Stomach (tissue), 9 donors: ENCODE measurements around the gene IMMT. TPM values are rescaled to one million over a fixed set of nuclear protein-coding genes. Genes with fewer than 3 reads are reported as not detected.

Experiments used
- DNase-seq, 2 donors: peaks; one replicate each; pipeline versions ENCODE4 v3.0.0 to v3.0.0-alpha.2; 2013 to 2019
- H3K27ac ChIP-seq, 5 donors: fragments of 200-600 bp in 4 of 5; sonication (generic) in 4 of 5; one replicate each; pipeline ENCODE4 v1.5.1; 2013 to 2019; ENCODE audit warnings: mild to moderate bottlenecking in 1 of 5, moderate library complexity in 1 of 5
- H3K27me3 ChIP-seq, 3 donors: fragments of 200-600 bp; sonication (generic); one replicate each; pipeline ENCODE4 v1.5.1; 2017 to 2019; ENCODE audit warnings: mixed run types in 1 of 3
- H3K36me3 ChIP-seq, 4 donors: fragments of 200-600 bp; sonication (generic); 1 replicate in 3 of 4; 2 replicates in 1 of 4; pipeline ENCODE4 v1.5.1; 2016 to 2019
- H3K4me1 ChIP-seq, 4 donors: fragments of 200-600 bp; sonication (generic); one replicate each; pipeline ENCODE4 v1.5.1; 2016 to 2019
- H3K4me3 ChIP-seq, 4 donors: fragments of 200-600 bp; sonication (generic) in 3 of 4; one replicate each; pipeline ENCODE4 v1.5.1; 2016 to 2019; ENCODE audit warnings: mild to moderate bottlenecking in 1 of 4
- H3K9me3 ChIP-seq, 4 donors: fragments of 200-600 bp; sonication (generic); one replicate each; pipeline ENCODE4 v1.5.1; 2016 to 2019
- CTCF ChIP-seq, 7 experiments: fragments of 450-650 bp in 4 of 7; fragments of 200-600 bp in 3 of 7; sonication (generic) in 3 of 7; IDR thresholded peaks; one replicate each; pipeline ENCODE4 v1.5.1; 2016 to 2019; ENCODE audit warnings: antibody characterized with exemption in 7 of 7, control low read depth in 2 of 7, mild to moderate bottlenecking in 1 of 7
- EP300 ChIP-seq: sonication (generic); formaldehyde crosslinking; IDR thresholded peaks from one replicate; pipeline ENCODE4 v1.6.1; 2017; ENCODE audit warnings: antibody characterized with exemption
- POLR2A ChIP-seq, 4 donors: fragments of 450-650 bp; IDR thresholded peaks; one replicate each; pipeline ENCODE4 v1.6.1; 2016; ENCODE audit warnings: antibody characterized with exemption in 4 of 4, control low read depth in 2 of 4, mild to moderate bottlenecking in 1 of 4, moderate library complexity in 1 of 4
- POLR2AphosphoS5 ChIP-seq, 3 donors: sonication (generic); formaldehyde crosslinking; IDR thresholded peaks; one replicate each; pipeline ENCODE4 v1.6.1; 2016; ENCODE audit warnings: antibody characterized with exemption in 3 of 3
- whole genome bisulfite sequencing, 5 donors: extraction: QIAGEN DNeasy Blood & Tissue Kit in 3 of 5; methylation state at CpG; one replicate each; pipeline versions ENCODE4 v1.1.5 to v1.1.7; 2013 to 2018; 5-methylcytosine and 5-hydroxymethylcytosine counted together
- intact Hi-C: fragments of 100-400 bp; cut with DNase I; formaldehyde crosslinking; loops from one replicate; pipeline ENCODE4 v1.15.1; 2023; ENCODE audit warnings: low total_unique reads
- polyA plus RNA-seq, 3 donors: library from polyadenylated mRNA; stranded (reverse); fragments of 200-250 nt; gene quantifications; one replicate each; pipeline ENCODE4 v1.2.3, GENCODE V29; 2013
- total RNA-seq, 5 donors: library from RNA; depleted of rRNA; stranded (reverse); fragments of >200 nt; gene quantifications; one replicate each; pipeline versions ENCODE4 v1.1.0 to v1.2.3, GENCODE V29; 2014 to 2016
- donor health status: healthy with polysubstance abuse.
- donor health status: Bipolar disorder and iron deficiency.
- donor health status: healthy.

Gene IMMT
- total and polyA plus RNA-seq, 8 donors, result 30.1 to 94.5 (median 42.4) TPM

- TF ChIP-seq POLR2AphosphoS5 (IDR thresholded peaks at IDR 0.05) (no peak), POLR2A (IDR thresholded peaks at IDR 0.05) (no peak)
- H3K4me3 ChIP-seq, result no peak overlapping the region
- peak overlapping the region in 2 of 5 donors; percentile 51 to 64 for H3K27ac ChIP-seq
- H3K4me1 ChIP-seq, result peaks cover 21 to 58% (median 40%) of the 10 kb centered on the region in 4 donors
- peaks cover 18 to 71% (median 64%) of the 10 kb centered on the region in 4 donors for H3K36me3 ChIP-seq
- H3K9me3 ChIP-seq, result no peaks in the 10 kb centered on the region
- DNase-seq, result no peak
- intact Hi-C loops, result no loop called here
- WGBS, 5 donors, result 27 to 56% (median 32%) methylated on average over 2 of the region's 2 CpGs
- no peaks in the 10 kb centered on the region for H3K27me3 ChIP-seq
These were observed 16.5 kb upstream of the IMMT start for GRCh38 chr2:86211796-86212188.

GRCh38 chr2:86211033-86211795, 16.0 kb upstream of the IMMT start:
- Histone ChIP-seq H3K27me3 (no peaks in the 10 kb centered on the region), H3K4me3 (no peak overlapping the region), H3K4me1 (peaks cover 21 to 57% (median 38%) of the 10 kb centered on the region in 4 donors), H3K9me3 (no peaks in the 10 kb centered on the region), H3K36me3 (peaks cover 24 to 77% (median 70%) of the 10 kb centered on the region in 4 donors), H3K27ac (peak overlapping the region in 2 of 5 donors; percentile 51 to 64)
- intact Hi-C loops, result no loop called here
- WGBS, 5 donors, result 79 to 83% (median 82%) methylated on average over 2 of the region's 2 CpGs
- TF ChIP-seq EP300 (no peak), POLR2AphosphoS5 (IDR thresholded peaks at IDR 0.05) (no peak), POLR2A (IDR thresholded peaks at IDR 0.05) (no peak), CTCF (IDR thresholded peaks at IDR 0.05) (no peak)
- no peak for DNase-seq

GRCh38 chr2:86204458-86204857, 9.2 kb upstream of the IMMT start:
- H3K4me3 ChIP-seq, result no peak overlapping the region
- H3K36me3 ChIP-seq, result peaks cover 26 to 40% (median 39%) of the 10 kb centered on the region in 4 donors
- intact Hi-C loops, result no loop called here
- peaks cover 9 to 31% (median 28%) of the 10 kb centered on the region in 4 donors for H3K4me1 ChIP-seq
- H3K27ac ChIP-seq, result no peak overlapping the region
- WGBS, 5 donors, result 76 to 93% (median 84%) methylated on average over 7 of the region's 7 CpGs
- DNase-seq, result no peak
- H3K27me3 ChIP-seq, result no peaks in the 10 kb centered on the region
- H3K9me3 ChIP-seq, result no peaks in the 10 kb centered on the region
- no peak for TF ChIP-seq POLR2A (IDR thresholded peaks at IDR 0.05)
- TF ChIP-seq EP300, result no peak
- no peak for TF ChIP-seq CTCF (IDR thresholded peaks at IDR 0.05)
- no peak for TF ChIP-seq POLR2AphosphoS5 (IDR thresholded peaks at IDR 0.05)

- no peak for TF ChIP-seq CTCF (IDR thresholded peaks at IDR 0.05)
- TF ChIP-seq EP300, result no peak
- no peak for TF ChIP-seq POLR2A (IDR thresholded peaks at IDR 0.05)
- TF ChIP-seq POLR2AphosphoS5 (IDR thresholded peaks at IDR 0.05), result no peak
- H3K27me3 ChIP-seq, result no peaks in the 10 kb centered on the region
- H3K27ac ChIP-seq, result no peak overlapping the region
- intact Hi-C loops, result no loop called here
- H3K4me3 ChIP-seq, result no peak overlapping the region
- no peak for DNase-seq
- peaks cover 9 to 37% (median 31%) of the 10 kb centered on the region in 4 donors for H3K4me1 ChIP-seq
- H3K9me3 ChIP-seq, result no peaks in the 10 kb centered on the region
- 88 to 100% (median 96%) methylated on average over 1 of the region's 1 CpG for WGBS, 5 donors
- peaks cover 26 to 31% (median 30%) of the 10 kb centered on the region in 4 donors for H3K36me3 ChIP-seq
These were observed 8.4 kb upstream of the IMMT start for GRCh38 chr2:86203614-86204013.

GRCh38 chr2:86202702-86203101, 7.4 kb upstream of the IMMT start:
- H3K27me3 ChIP-seq, result no peaks in the 10 kb centered on the region
- H3K27ac ChIP-seq, result no peak overlapping the region
- no peak for TF ChIP-seq CTCF (IDR thresholded peaks at IDR 0.05)
- no peak for TF ChIP-seq POLR2A (IDR thresholded peaks at IDR 0.05)
- TF ChIP-seq EP300, result no peak
- TF ChIP-seq POLR2AphosphoS5 (IDR thresholded peaks at IDR 0.05), result no peak
- WGBS, 5 donors, result 81 to 93% (median 89%) methylated on average over 9 of the region's 9 CpGs
- H3K4me3 ChIP-seq, result no peak overlapping the region
- peaks cover 17 to 22% (median 21%) of the 10 kb centered on the region in 4 donors for H3K36me3 ChIP-seq
- peaks cover 9 to 38% (median 32%) of the 10 kb centered on the region in 4 donors for H3K4me1 ChIP-seq
- no peaks in the 10 kb centered on the region for H3K9me3 ChIP-seq
- intact Hi-C loops, result no loop called here
- DNase-seq, result no peak
